GM21390 (cell line): ENCODE data around the gene OR52B4.
"Not testable (repeated sequence)": the region's sequence is repeated elsewhere in the genome, so short reads cannot be mapped to it uniquely, and the experiment has no call there.

Source experiments
- ATAC-seq: cut with Tn5 transposase; IDR thresholded peaks from one replicate; pipeline ENCODE4 v1.9.1; 2021; ENCODE audit not compliant: unreplicated experiment

The OR52B4 gene

DNA sequence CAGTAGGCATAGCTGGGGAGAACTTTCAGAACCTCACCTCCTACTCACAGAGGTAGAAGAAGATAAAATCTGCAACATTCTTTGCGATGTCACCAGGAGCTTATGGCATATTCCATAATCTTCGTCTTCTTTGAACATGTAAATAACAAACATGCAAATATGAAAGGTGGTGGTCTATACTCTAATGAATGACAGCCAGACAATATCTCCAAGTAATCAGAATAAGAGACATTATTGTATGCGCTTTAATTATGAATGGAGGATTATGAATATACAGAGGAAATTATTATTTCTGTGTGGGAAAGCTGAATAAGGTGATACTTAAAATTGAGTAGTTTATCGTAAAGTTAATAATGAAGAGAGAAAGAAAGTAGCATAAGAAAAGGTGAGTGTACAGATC, at the start of gene OR52B4:
Gene OR52B4 (minus strand): TSS at position 101 of the 400 bp plus-strand sequence. CDS start 91 bp downstream, at position 10.
- no peak for ATAC-seq

DNA sequence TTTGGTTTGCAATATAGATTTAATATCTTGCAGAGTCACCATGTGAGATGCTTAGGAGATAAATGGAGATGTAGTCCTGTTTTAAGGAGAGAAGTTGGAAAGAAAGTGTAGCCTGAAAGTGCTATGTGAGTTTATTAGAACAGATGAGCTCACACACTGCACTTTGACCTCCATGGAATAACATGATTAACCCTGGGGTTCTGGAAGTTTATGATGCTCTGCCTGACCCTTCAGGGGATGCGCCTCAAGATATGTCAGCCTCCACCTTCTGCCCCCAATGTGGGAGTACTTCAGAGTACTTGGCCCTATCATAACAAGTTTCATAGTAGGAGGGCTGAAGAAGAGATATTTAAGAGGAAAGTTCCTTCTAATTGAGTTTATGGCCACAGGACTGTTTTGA, 48.6 kb upstream of the OR52B4 start:
- ATAC-seq: no peak

DNA sequence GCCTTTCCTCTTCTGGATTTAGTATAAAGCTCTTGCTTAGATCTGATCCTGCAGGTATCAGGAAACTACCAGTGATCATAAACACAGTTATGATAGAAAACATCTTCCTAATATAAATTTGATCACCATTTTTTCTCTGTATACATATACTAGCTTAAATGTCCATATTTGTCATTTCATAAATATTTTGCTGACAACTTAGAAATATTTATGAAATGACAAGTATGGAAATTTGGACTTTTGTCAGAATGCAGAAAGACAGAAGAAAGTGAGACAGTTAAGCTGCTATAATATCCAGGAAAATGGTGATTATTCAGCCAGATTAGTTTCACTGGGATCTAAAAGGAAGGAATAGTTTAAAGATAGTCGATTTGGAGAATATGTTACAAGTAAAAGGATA, 48.1 kb upstream of the OR52B4 start:
- ATAC-seq: no peak

DNA sequence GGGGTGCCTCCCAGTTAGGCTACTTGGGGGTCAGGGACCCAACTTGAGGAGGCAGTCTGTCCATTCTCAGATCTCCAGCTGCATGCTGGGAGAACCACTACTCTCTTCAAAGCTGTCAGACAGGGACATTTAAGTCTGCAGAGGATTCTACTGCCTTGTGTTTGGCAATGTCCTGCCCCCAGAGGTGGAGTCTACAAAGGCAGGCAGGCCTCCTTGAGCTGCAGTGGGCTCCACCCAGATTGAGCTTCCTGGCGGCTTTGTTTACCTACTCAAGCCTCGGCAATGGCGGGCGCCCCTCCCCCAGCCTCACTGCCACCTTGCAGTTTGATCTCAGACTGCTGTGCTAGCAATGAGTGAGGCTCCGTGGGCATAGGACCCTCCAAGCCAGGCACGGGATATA, 38.0 kb upstream of the OR52B4 start:
- not testable (repeated sequence) for ATAC-seq

DNA sequence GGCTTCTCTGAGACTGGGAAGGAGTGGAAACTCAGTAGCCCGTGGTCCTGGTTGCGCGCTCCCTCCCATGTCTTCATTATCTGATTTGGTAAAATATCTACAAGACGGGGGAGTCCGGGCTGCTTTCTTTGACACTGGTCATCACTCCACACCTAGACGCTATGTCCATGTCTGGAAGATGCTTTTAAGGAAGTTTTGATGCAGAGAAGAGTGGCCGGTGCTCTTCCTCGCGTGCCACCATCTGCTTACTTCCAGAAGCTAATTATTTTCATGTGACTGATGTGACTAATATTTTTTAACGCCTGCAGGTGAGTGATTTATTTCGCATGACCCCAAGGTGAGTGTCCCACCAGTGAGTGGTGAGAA, 25.7 kb upstream of the OR52B4 start:
- ATAC-seq: peak; percentile 14

DNA sequence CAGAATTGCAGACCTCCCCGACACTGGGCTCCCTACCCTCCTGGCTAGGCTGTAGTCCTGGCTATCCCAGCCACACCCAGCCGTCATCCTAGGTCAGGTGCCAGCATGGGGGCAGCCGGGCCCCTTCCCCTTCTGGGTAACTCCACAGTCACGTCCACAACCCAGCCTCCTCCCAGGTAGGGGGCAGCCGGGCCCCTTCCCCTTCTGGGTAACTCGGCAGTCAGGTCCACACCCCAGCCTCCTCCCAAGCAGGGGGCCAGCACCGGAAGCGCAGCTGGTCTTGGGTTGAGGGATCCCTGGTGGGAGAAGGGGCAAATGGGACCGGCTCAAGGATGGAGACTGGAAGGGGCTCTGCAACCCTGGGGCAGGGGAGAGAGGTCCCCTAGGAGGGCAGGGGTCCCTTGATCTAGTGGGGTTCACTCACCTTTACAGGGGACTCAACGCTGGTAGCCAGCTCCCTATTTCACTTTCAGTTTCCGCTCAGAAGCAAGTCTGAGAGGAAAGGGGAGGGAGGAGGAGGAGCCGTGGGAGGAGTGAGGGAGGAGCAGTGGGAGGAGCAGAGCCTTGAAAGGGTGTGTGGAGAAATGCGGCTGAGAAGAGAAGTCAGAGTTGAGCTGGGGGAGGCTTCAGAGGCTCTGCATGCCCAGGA, 25.1 kb upstream of the OR52B4 start, which contains the start of gene TRIM21:
Gene TRIM21 (minus strand): TSS at position 494 of the 649 bp plus-strand sequence. CDS start 3,293 bp downstream, outside the sequence.
- ATAC-seq: peak; percentile 100

DNA sequence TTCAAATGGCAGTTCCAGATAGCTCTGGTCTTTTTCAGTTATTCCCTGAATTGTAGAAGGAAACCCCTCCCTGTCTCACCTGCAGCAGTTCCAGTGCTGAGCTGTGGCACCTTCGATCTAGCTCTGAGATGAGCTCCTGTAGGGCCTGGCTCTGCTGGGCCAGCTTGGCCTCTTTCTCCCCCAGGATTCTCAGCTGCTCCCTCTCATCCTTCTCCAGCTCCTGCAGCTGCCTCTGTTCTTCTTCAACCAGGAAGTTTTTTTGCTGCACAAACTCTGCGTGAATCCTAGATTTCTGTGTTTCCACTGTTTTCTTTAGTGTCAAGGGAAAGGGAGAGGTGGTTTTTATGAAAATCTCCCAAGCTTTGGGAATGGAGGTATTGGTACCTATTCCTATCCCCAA, 20.0 kb upstream of the OR52B4 start:
- no peak for ATAC-seq

DNA sequence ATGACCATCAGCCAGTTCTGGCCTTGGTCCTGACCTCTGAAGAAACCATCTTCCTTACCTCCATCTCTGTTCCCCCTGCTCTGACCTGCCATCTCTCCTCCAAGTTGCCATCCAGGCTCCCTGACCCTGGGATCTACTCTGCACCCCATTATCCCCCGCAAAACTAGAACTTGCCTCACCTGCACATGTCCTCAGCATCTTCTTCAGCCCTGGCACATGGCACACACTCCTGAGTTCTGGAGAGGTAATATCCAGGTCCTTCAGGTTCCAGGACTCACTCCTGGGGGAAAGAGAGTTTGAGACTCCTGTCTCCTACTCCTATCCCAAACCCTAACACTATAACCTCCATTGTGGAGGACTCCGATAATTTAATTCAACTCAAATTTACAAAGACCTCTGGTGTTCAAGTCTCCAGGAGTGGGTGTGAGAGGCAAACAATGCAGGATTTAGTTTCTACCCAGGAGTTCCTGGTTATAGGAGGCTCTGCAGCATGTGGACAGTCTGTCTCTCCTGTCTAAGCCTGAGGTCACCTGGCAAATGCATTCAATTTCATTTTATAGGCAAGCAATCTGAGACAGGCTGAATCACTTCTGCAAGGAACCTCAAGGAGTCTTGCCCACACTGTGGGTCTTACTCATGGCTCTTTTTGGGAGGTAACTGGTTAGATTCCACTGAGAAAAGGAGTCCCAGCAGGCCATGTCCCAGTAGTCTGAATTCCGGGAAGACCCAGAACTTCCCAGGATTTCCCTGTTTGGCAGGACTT, 18.0 kb upstream of the OR52B4 start:
- no peak for ATAC-seq

DNA sequence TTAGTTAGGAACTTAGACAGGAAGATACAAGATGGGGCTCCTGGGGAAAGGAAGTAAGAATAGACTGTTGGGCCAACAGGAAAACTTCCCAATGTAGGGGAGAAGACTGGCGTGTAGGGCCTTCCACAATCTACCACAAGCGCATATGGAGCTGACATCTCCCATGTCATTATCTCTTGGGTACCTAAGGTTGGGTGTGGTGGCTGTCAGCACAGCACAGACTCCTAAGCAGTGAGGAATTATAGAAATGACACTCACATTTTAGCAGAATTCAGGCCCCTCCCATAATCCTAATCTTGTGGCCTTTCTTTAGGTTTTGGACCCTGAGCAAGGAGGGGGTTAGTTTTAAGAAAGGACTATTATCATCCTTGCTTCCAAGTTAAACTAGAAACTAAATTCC, 13.7 kb upstream of the OR52B4 start:
- no peak for ATAC-seq

DNA sequence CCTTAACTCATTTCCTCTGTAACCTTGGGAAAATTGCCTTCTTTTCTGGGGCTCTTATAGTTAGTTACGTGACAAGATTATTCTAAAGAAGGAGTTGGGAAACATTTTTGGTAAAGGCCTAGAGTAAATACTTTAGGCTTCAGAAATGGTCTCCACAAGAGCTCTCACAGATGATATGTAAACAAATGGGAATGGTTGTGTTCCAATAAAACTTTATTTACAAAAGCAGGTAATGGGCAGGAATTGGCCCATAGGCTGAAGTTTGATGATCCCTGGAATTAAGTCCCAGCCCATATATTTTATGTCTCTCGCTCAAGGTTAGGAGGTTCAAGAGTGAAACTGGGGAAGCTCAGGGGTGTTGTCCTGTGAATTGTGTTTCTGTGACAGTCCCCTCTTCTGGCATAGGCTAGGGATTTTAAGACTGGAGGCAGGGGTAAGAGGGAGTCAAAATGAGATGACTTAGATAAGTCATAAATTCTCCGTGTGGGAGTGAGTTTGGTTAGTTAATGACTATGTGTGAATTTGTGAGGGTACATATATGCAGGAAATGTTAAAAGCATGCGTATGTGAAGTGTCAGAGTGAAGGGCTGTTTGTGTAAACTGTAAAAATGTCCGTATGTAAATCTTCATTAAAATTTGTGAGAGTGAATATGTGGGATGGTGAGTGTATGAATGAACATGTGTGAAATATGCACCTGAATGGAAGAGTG, 7.4 kb upstream of the OR52B4 start:
- no peak for ATAC-seq

DNA sequence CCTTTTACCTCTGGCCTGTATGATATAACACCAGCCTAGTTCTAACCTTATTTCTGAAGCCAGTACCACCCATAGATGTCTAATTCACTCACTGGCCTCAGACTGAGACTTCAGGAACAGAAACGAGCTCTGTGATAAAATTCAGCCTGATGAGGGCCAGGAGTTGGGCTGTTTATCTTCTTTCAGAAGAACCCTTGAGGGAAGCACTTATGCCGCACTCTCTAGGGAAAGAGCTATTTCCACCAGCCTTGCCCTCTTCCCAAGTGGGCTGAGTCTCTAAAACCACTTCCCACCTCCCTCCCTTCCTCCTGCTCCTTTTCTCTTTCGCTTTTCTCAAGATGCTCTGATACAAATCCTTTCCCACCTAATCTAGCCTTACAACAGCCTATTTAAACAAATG, 2.0 kb upstream of the OR52B4 start:
- no peak for ATAC-seq

DNA sequence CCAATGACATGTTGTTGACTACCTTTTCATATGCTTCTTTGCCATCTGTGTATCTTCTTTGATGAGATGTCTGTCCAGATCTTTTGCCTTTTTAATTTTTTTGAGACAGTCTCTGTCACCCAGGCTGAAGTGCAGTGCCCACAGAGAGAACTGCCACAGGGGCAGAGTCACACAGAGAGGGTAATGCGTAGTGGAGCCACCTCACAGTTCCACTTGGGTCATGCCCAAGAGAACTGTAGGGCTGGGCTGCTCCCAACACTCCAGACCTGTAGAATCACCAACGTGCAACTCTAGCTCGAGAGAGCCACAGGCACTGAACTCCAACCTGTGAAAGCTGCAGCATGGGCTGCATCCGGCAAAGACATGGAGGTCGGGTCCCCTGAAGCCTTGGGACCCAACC, 20.0 kb downstream of the OR52B4 start:
- not testable (repeated sequence) for ATAC-seq

DNA sequence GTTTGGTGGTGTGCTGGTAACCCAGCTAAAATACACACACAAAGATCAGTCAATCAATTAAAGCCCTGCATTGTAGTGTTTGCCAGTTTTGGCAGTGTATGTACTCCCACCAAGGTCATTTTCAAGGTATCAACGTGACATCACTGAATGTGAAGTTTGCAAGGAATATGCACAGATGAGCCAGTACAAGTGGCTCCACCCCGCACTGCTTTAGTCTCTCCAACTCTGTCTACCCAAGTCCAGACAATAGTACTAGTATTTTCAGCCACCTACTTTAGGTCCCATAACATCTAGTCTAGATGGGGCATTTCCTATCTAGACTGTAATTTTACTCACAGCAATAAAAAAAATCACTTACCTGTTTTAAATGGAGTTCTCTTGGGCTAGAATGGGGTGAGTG, 22.8 kb downstream of the OR52B4 start:
- ATAC-seq: not testable (repeated sequence)

DNA sequence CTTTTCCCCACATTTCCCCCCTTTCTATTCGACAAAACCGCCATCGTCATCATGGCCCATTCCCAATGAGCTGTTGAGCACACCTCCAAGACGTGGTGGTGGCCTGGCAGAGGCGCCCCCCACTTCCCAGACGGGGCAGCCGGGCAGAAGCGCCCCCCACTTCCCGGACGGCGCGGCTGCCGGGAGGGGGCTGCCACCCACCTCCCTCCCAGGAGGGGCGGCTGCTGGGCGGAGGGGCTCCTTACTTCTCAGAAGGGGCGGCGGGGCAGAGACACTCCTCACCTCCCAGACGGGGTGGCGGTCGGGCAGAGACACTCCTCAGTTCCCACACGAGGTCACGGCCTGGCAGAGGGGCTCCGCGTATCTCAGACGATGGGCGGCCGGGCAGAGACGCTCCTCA, 33.8 kb downstream of the OR52B4 start:
- ATAC-seq: not testable (repeated sequence)
